Neuron (in vitro differentiated cells): ENCODE results near the gene SAMD4A.
"Not testable (repeated sequence)": the region's sequence is repeated elsewhere in the genome, so short reads cannot be mapped to it uniquely, and the experiment has no call there.

Experiments used
- H2AFZ ChIP-seq: one replicate; pipeline ENCODE4 v1.6.1; 2013; ENCODE audit warnings: low read depth, mild to moderate bottlenecking, inconsistent platforms, low read length, moderate library complexity
- H3K27me3 ChIP-seq: one replicate; pipeline ENCODE4 v1.6.1; 2013; ENCODE audit warnings: low read length; ENCODE audit not compliant: insufficient read depth
- H3K36me3 ChIP-seq: one replicate; pipeline ENCODE4 v1.6.1; 2013; ENCODE audit warnings: low read length; ENCODE audit not compliant: insufficient read depth
- H3K4me1 ChIP-seq: one replicate; pipeline ENCODE4 v1.6.1; 2013; ENCODE audit warnings: low read length; ENCODE audit not compliant: insufficient read depth
- H3K4me3 ChIP-seq: 2 replicates; pipeline ENCODE4 v1.5.1; 2013; ENCODE audit warnings: mild to moderate bottlenecking, low read length, moderate library complexity
- H3K9me3 ChIP-seq: one replicate; pipeline ENCODE4 v1.6.1; 2013; ENCODE audit warnings: low read length

Gene SAMD4A

DNA sequence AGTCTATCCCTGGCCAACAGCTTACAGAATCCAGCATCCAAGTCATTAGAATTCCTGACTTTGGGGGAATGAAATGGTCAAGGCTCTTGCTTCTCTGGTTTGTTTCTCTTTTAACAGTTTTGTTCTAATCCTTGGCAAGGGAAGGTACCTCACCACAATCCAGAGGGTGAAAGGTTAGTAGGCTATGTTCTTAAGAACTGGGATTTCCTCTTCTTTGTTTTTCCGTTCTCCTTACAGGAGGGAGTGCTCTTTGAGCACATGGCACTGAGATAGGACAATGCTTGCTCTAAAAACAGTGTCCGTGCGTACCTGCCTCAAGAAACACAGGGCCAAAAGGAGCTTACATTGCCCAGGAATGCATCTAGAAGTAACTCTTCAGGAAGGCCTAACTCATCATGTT is 179.1 kb downstream of the SAMD4A start:
- no peak overlapping the region for H3K4me3 ChIP-seq
- no peak overlapping the region for H2AFZ ChIP-seq
- no peaks in the 10 kb centered on the region for H3K9me3 ChIP-seq
- peaks cover 9% of the 10 kb centered on the region for H3K36me3 ChIP-seq
- no peaks in the 10 kb centered on the region for H3K27me3 ChIP-seq
- peaks cover 3% of the 10 kb centered on the region for H3K4me1 ChIP-seq

DNA sequence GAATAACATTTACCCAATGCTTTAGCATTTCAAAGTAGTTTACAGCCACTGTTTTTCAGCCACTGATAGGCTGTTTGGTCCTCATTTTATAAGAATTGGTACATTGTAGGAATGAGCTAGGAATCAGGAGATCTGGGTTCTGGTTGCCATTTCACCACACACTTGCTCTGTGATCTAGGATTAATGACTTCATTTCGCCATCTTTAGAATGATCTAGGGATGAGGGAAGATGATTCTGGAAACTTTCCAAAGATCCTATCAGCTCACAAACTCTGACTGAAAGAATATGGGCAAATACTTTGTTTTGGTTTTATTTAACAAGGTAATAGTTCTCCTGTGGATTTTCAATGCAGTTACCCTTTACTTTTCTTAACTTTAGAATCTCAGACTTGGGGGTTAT is 180.7 kb downstream of the SAMD4A start:
- Histone ChIP-seq H3K36me3 (peaks cover 19% of the 10 kb centered on the region), H3K4me1 (peaks cover 3% of the 10 kb centered on the region)

DNA sequence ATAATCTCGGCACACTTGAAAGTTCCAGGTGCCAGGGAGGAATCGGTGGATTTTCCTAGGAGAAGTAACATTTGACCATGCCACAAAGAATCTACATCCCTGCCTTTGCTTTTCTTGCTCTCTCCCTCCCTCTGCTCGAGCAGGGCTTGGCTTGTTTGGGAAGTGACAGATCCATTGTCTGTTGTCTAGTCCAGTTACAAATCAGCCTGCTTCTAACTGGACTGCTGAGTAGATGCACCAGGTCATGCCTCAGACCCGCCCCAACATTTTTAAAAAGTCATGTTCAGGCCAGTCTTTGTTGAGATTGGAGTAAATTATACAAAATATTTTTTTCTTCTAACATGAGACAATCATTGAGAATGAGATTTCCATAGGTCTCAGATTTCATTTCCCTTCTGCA is 182.3 kb downstream of the SAMD4A start:
- Histone ChIP-seq H3K36me3 (peaks cover 19% of the 10 kb centered on the region), H3K27me3 (no peaks in the 10 kb centered on the region), H3K4me1 (peaks cover 3% of the 10 kb centered on the region), H3K9me3 (no peaks in the 10 kb centered on the region), H2AFZ (no peak overlapping the region), H3K4me3 (no peak overlapping the region)

More for the DNA sequence above, 180.7 kb downstream of the SAMD4A start:
- Histone ChIP-seq H3K9me3 (no peaks in the 10 kb centered on the region), H2AFZ (no peak overlapping the region), H3K4me3 (no peak overlapping the region), H3K27me3 (no peaks in the 10 kb centered on the region)

DNA sequence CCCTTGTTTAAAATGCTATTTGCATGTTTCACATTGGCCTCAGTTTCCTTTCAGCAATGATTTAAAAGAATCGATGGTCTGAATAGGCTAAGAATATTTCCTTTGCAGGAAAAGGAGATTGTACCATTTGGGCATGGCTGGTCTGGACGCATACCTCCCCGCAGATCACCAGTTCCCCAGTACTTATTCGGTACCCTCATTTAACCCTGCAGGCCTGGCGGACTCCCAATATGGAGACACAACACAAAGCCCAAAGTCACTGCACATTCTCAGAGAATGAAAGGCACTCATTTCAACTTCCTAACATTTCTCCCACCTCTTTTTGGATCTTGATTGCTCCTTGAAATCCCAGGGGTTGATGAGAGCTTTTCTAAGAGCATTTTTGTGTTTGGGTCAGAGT is 182.8 kb downstream of the SAMD4A start:
- Histone ChIP-seq H3K4me3 (no peak overlapping the region), H3K4me1 (peaks cover 3% of the 10 kb centered on the region), H2AFZ (no peak overlapping the region), H3K27me3 (no peaks in the 10 kb centered on the region), H3K9me3 (no peaks in the 10 kb centered on the region), H3K36me3 (peaks cover 19% of the 10 kb centered on the region)

DNA sequence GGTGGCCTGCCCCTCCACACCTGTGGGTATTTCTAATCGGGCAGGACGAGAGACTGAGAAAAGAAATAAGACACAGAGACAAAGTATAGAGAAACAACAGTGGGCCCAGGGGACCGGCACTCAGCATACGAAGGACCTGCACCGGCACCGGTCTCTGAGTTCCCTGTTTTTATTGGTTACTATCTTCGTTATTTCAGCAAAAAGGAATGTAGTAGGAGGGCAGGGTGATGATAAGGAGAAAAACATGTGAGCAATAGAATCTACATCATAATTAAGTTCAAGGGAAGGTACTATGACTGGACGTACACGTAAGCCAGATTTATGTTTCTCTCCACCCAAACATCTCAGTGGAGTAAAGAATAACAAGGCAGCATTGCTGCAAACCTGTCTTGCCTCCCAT is 185.7 kb downstream of the SAMD4A start:
- H3K36me3 ChIP-seq, result peaks cover 22% of the 10 kb centered on the region
- not testable (repeated sequence) for H3K4me1 ChIP-seq, H3K9me3 ChIP-seq, H2AFZ ChIP-seq, H3K4me3 ChIP-seq, H3K27me3 ChIP-seq

DNA sequence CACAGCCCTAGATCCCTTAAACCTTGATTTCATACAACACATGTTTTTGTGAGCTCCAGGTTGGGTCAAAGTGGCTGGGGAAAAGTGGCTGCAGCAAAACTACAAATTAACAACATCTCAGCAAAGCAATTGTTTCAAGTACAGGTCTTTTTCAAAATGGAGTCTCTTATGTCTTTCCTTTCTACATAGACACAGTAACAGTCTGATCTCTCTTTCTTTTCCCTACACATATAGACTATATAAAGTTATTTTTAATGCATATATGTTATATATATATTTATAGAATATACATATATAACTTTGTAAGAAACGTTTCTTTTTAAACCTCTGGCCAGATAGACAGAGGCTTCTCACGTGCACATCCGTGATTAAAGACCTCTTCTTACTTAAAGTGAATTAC is 186.5 kb downstream of the SAMD4A start:
- H3K36me3 ChIP-seq, result peaks cover 22% of the 10 kb centered on the region
- H3K4me3 ChIP-seq, H2AFZ ChIP-seq, H3K4me1 ChIP-seq, H3K27me3 ChIP-seq, H3K9me3 ChIP-seq: not testable (repeated sequence)

DNA sequence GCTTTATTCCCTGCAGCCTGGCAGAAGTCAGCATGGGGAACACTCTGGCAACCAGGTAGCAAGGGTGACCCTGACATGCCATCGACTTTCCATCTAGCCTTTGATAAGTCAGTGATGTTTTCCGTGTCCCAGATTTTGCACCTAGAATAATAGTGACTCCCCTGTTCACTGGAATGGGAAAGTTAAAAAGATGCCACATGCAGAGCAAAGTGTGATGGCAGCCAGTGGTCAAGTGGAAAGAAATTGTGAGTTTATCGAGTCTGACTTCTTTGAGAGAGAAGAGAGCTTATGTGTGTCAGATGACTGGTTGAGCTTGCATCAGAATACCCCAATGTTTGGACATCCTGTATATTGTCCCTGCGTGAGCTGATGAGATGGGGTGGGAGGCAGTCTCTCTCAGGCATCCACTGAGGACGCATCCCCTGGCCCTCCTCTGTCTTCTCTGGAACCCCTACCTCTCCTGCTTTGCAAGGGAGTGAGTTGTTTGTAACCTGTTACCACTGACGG is 187.2 kb downstream of the SAMD4A start:
- H3K4me3 ChIP-seq, result no peak overlapping the region
- no peak overlapping the region for H2AFZ ChIP-seq
- H3K27me3 ChIP-seq, result no peaks in the 10 kb centered on the region
- H3K9me3 ChIP-seq, result no peaks in the 10 kb centered on the region
- H3K36me3 ChIP-seq, result peaks cover 22% of the 10 kb centered on the region
- H3K4me1 ChIP-seq, result peaks cover under 1% of the 10 kb centered on the region

DNA sequence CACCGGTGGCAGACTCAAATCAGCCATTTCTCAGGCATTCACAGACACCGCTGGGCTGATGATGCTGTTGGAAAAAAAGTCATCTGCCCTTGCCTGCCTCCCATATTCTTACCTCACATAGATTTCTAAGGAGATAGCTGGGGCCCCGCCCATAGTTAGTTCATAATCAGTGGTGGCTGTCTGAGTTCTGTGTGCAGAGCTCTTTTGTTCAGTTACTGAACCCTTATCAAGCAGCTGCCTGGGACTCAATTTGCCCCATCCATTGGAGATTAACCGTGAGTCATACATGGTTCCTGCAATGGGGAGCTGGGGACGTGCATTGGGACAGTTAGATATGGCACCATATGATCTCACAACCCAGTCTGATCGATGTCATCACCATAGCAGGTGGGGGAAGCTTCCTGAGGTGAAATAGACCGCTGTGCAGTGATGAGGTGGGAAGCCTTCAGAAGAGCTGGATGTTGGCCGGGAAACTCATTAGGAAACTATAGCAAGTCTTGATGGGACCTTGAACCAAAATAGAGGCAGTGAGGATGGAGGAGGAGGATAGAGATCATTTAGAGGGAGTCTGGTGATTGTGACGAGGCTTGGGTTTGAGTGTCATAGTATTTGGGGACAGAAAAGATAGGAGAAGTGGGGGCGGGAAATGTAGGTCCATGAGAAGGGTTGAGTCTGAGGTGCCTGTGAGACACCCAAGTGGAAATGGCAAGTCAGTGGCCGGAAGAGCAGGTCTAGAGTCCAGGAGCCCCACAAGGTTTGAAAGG is 187.9 kb downstream of the SAMD4A start:
- H2AFZ ChIP-seq, result no peak overlapping the region
- no peaks in the 10 kb centered on the region for H3K4me1 ChIP-seq
- H3K36me3 ChIP-seq, result peaks cover 23% of the 10 kb centered on the region
- H3K4me3 ChIP-seq, result no peak overlapping the region
- no peaks in the 10 kb centered on the region for H3K27me3 ChIP-seq
- no peaks in the 10 kb centered on the region for H3K9me3 ChIP-seq

DNA sequence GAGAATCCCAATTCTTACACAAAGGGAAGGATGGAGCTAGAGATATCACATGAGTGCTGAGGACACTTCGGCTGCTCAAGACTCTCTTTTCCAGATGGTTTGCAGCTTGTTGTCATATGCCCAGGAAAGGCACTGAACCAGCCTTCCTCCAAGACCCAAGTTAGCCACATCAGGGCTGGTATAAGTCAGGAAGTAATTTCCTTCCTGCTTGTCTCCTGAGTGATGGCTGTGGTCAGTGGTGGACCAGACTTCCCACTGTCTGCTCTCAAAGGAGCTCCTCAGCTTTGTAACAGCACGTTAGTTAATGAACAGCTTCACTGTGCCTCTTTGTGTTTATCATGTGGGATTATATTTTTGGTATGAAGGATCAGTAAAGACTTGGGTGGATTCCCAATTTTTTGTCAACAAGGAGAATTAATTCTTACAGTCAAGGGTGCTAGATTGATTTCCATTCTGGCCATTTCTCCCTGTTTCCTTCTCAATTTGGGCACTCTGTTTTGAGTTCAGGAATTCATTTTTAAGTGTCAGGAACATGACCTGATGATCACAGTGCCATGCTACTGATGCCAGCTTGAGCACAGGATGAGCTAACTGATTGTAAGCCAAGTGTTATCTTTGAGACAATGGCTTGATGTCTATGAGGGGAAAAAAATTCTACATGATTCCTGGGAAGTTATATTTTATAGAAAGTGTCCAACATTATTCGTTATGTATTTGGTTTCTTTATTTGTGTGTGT is 189.9 kb downstream of the SAMD4A start:
- peaks cover 31% of the 10 kb centered on the region for H3K36me3 ChIP-seq
- no peak overlapping the region for H2AFZ ChIP-seq
- H3K4me3 ChIP-seq, result no peak overlapping the region
- no peaks in the 10 kb centered on the region for H3K9me3 ChIP-seq
- H3K4me1 ChIP-seq, result no peaks in the 10 kb centered on the region
- no peaks in the 10 kb centered on the region for H3K27me3 ChIP-seq

DNA sequence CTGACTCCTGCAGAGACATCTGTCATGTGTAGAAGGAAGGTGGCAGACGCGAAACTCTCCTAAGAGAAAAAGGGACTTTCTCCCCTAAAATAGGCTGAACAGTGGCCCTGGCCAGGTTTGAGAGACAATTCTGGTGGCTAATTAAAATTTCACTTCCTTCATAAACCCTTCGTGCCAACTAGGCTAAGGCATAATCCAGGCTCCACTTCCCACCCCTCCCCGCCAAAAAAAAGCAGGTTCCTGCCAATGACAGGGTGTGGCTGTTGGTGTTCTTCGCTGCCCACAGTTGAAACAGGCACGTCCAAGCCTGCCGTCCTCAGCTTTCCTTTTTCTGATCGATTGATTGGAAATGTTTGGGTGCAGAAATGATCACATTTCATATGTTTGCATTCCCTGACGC is 191.1 kb downstream of the SAMD4A start:
- Histone ChIP-seq H3K27me3 (no peaks in the 10 kb centered on the region), H3K4me3 (no peak overlapping the region), H3K36me3 (peaks cover 30% of the 10 kb centered on the region), H3K4me1 (no peaks in the 10 kb centered on the region), H3K9me3 (no peaks in the 10 kb centered on the region), H2AFZ (no peak overlapping the region)

DNA sequence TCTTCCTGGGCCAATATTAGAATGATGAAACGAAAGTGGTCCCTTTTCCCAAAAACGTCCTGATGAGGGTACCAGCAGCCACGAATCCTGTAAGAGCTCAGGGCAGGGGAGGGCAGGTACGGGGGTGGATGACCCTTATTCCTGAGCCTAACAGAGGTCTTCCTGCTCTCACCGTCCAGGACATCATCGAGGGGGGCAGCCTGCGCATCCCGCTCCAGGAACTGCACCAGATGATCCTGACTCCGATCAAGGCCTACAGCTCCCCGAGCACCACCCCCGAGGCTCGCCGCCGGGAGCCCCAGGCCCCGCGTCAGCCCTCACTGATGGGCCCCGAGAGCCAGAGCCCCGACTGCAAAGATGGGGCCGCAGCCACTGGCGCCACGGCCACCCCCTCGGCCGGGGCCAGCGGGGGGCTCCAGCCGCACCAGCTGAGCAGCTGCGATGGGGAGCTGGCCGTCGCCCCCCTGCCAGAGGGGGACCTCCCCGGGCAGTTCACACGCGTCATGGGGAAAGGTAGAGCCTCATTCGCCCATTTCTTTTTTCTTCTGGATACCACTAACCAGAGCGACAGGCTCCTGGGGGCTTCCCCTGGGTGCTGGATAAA is 193.2 kb downstream of the SAMD4A start:
- no peaks in the 10 kb centered on the region for H3K9me3 ChIP-seq

DNA sequence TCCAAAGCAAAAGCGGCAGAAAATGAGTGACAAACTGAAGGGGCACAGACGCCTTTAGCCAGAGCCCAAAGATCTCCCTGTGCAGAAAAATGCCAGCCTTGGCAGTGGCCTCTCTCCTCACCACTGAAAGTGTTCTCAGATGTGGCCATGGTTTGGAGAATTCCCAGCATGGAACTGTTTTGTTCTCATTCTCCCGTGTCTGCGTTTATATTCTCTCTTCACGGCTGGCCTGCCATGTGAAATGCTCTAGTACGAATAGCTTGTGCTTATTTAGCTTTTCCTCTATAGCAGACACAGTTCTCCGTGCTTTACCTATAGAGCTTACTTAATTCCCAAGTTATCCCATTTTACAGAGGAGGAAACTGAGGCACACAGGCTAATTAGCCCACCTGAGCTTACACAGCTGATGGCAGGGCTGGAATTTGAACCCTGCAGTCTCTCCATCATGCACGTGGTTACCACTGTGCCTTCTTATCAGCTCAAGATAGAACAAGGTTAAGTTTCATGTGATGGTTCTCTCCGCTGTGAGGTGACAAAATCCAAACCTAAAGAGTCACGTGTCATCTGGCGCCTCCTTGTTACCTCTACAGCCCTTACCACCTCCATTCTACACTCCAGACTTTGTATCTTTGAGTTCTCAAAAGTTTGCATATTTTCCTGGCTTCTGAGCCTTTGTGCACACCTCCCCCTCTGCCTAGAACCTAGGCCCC is 194.1 kb downstream of the SAMD4A start:
- H3K27me3 ChIP-seq, result no peaks in the 10 kb centered on the region
- H3K4me1 ChIP-seq, result peaks cover 10% of the 10 kb centered on the region
- H3K36me3 ChIP-seq, result peaks cover 36% of the 10 kb centered on the region
- no peak overlapping the region for H2AFZ ChIP-seq
- no peak overlapping the region for H3K4me3 ChIP-seq
- no peaks in the 10 kb centered on the region for H3K9me3 ChIP-seq

More for the DNA sequence above, 193.2 kb downstream of the SAMD4A start:
- Histone ChIP-seq H3K27me3 (no peaks in the 10 kb centered on the region), H3K4me1 (peaks cover 10% of the 10 kb centered on the region), H3K4me3 (no peak overlapping the region), H2AFZ (no peak overlapping the region), H3K36me3 (peaks cover 34% of the 10 kb centered on the region)

DNA sequence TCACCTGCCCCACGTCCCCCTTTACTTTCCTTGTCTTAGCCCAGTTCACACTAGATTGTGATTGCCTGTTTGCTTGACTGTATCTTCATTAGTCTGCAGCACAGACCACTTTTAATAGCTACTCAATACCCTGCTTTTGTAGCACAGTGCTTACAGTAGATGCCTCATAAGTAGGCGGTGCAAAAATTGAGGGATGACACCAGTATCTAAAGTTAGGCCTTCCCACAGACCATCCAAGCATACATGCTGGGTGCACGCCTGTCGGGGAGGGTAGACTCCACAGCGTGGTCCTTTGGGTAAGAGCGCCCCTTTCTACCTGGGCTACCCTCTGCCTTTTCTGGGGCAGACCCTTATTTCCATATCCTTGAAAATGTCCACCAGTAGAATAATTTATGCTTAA is 194.9 kb downstream of the SAMD4A start:
- Histone ChIP-seq H2AFZ (no peak overlapping the region), H3K9me3 (no peaks in the 10 kb centered on the region), H3K36me3 (peaks cover 41% of the 10 kb centered on the region), H3K4me3 (no peak overlapping the region), H3K4me1 (peaks cover 10% of the 10 kb centered on the region), H3K27me3 (no peaks in the 10 kb centered on the region)
